GM12875 (cell line): ENCODE results near the gene HSFX1.
"Not testable (repeated sequence)": the region's sequence is repeated elsewhere in the genome, so short reads cannot be mapped to it uniquely, and the experiment has no call there.

ENCODE experiments used
- H3K4me3 ChIP-seq: one replicate; pipeline ENCODE4 v1.5.1; 2011; ENCODE audit warnings: low read depth, low read length, control low read depth
- CTCF ChIP-seq: IDR thresholded peaks from 2 replicates; pipeline ENCODE4 v1.5.1; 2011; ENCODE audit warnings: low read depth, mild to moderate bottlenecking, control low read depth, inconsistent platforms, low read length, moderate library complexity, borderline replicate concordance; ENCODE audit not compliant: insufficient read depth

The HSFX1 gene

GRCh38 chrX:149773768-149774167 is at the start of gene HSFX1:
Gene HSFX1 (plus strand): TSS chrX:149774068. CDS start chrX:149774682, 614 bp downstream.
- not testable (repeated sequence) for H3K4me3 ChIP-seq

GRCh38 chrX:149727308-149727707 is 46.6 kb upstream of the HSFX1 start:
- not testable (repeated sequence) for H3K4me3 ChIP-seq

- not testable (repeated sequence) for H3K4me3 ChIP-seq
Measured at GRCh38 chrX:149742269-149742668, 31.6 kb upstream of the HSFX1 start.

GRCh38 chrX:149746390-149747007 is 27.4 kb upstream of the HSFX1 start:
- H3K4me3 ChIP-seq, result not testable (repeated sequence)

- no peak overlapping the region for H3K4me3 ChIP-seq
- TF ChIP-seq CTCF, result no peak
Measured at GRCh38 chrX:149757206-149758067, 16.4 kb upstream of the HSFX1 start.

- H3K4me3 ChIP-seq, result no peak overlapping the region
- TF ChIP-seq CTCF, result no peak
Measured at GRCh38 chrX:149758068-149758714, 15.7 kb upstream of the HSFX1 start.

- H3K4me3 ChIP-seq, result not testable (repeated sequence)
Measured at GRCh38 chrX:149758715-149759078, 15.2 kb upstream of the HSFX1 start.

GRCh38 chrX:149759824-149760223 is 14.0 kb upstream of the HSFX1 start:
- no peak for TF ChIP-seq CTCF
- H3K4me3 ChIP-seq, result no peak overlapping the region

- H3K4me3 ChIP-seq, result no peak overlapping the region
- no peak for TF ChIP-seq CTCF
Measured at GRCh38 chrX:149760965-149761364, 12.9 kb upstream of the HSFX1 start.

GRCh38 chrX:149761858-149762674 is 11.8 kb upstream of the HSFX1 start:
- not testable (repeated sequence) for H3K4me3 ChIP-seq
